Measurements from ENCODE around the gene STOML3. TPM values are rescaled to one million over a fixed set of nuclear protein-coding genes. Genes with fewer than 3 reads are reported as not detected.

Gene STOML3
- total and polyA plus RNA-seq, 2 of the 8 experiments (the other 6 are each of a cell fraction or from before 2014, with no cell fraction given) = 0.06 TPM; not detected in 1

GRCh38 chr13:39023316-39023715 is 32.7 kb upstream of the STOML3 start:
- Histone ChIP-seq H3K9ac (replicated peaks in 1 of 4; ENCODE audit: extremely low read depth in 1 of 4, low read depth in 3 of 4, low read length in 3 of 4) (no peak overlapping the region; a peak in 1 of 7 replicates), H3K18ac (ENCODE audit: extremely low read depth, low read length) (no peak overlapping the region), H3K4me3 (ENCODE audit: extremely low read depth in 1 of 4, insufficient read depth in 2 of 4, low read depth in 3 of 4, low read length in 4 of 4) (peak overlapping the region in 1 of 4 experiments; percentile 30; a peak in 3 of 8 replicates), H3K4ac (replicated peaks; ENCODE audit: insufficient read length, low read depth, low read length) (no peak overlapping the region), H3K14ac (ENCODE audit: insufficient read length) (no peak overlapping the region), H4K20me1 (replicated peaks in 1 of 2; ENCODE audit: control insufficient read depth in 1 of 2, insufficient read depth in 2 of 2, low read length in 2 of 2) (no peaks in the 10 kb centered on the region), H2BK120ac (replicated peaks; ENCODE audit: low read depth, low read length) (no peak overlapping the region), H4K8ac (ENCODE audit: extremely low read depth, insufficient read depth, low read length) (no peak overlapping the region), H3K27ac (ENCODE audit: low read depth, low read length) (peak overlapping the region; percentile 82), H2AFZ (ENCODE audit: low read length) (no peak overlapping the region), H3K79me1 (ENCODE audit: low read depth, low read length) (no peaks in the 10 kb centered on the region), H3K23ac (ENCODE audit: insufficient read length) (no peak overlapping the region), H3K79me2 (ENCODE audit: control insufficient read depth in 1 of 2, insufficient read depth in 2 of 2, low read length in 2 of 2) (peaks cover 0 to 21% of the 10 kb centered on the region in 2 experiments; a peak in 1 of 4 replicates), H2BK20ac (ENCODE audit: low read length) (no peak overlapping the region), H2BK5ac (ENCODE audit: low read depth, low read length) (peak overlapping the region; percentile 60), H2BK12ac (ENCODE audit: low read depth, low read length) (peak overlapping the region; percentile 89; the same call in 1 of the 2 replicates), H3K4me1 (replicated peaks in 1 of 4; ENCODE audit: control insufficient read depth in 3 of 4, insufficient read depth in 4 of 4, low read length in 3 of 4) (peaks cover 10 to 25% (median 17%) of the 10 kb centered on the region in 4 experiments; a peak in 5 of 7 replicates), H3K4me2 (ENCODE audit: insufficient read depth in 1 of 2, low read depth in 2 of 2, low read length in 2 of 2) (peak overlapping the region; percentile 52 to 56; a peak in 3 of 4 replicates), H4K91ac (replicated peaks; ENCODE audit: insufficient read length, low read length) (no peak overlapping the region), H3K56ac (replicated peaks; ENCODE audit: insufficient read length, low read depth, low read length) (no peak overlapping the region), H3K27me3 (replicated peaks in 1 of 4; ENCODE audit: control insufficient read depth in 3 of 4, extremely low read depth in 1 of 4, insufficient read depth in 3 of 4, low read length in 3 of 4) (no peaks in the 10 kb centered on the region), H2BK15ac (ENCODE audit: low read length) (no peak overlapping the region), H2AK5ac (ENCODE audit: low read depth, low read length) (no peak overlapping the region; the same call in 1 of the 2 replicates), H3K23me2 (ENCODE audit: low read depth, low read length) (no peaks in the 10 kb centered on the region), H4K5ac (ENCODE audit: insufficient read length, low read depth, low read length) (peak overlapping the region; percentile 28), H3K9me3 (ENCODE audit: insufficient read depth in 2 of 2, low read depth in 1 of 2, low read length in 1 of 2) (no peaks in the 10 kb centered on the region), H3K36me3 (ENCODE audit: control insufficient read depth in 2 of 4, insufficient read depth in 4 of 4, low read length in 3 of 4) (peaks cover 12 to 89% (median 34%) of the 10 kb centered on the region in 4 experiments)
- WGBS, 2 experiments (ENCODE audit: extremely low coverage in 1 of 2, insufficient coverage in 1 of 2, insufficient read length in 1 of 2, insufficient replicate concordance in 2 of 2, low coverage in 1 of 2, low lambda C conversion rate in 2 of 2, missing lambda C conversion rate in 1 of 2) = 45% methylated on average over 2 of the region's 2 CpGs; no CpG with 5 or more reads in 1 of the 2 experiments
- ChIA-PET POLR2A (ENCODE audit: partially characterized antibody) (interaction anchor here (1.8 to 8.0 kb wide), 3 partner anchors 8 to 15 kb away, joined by 7 to 73 read pairs (median 29); partner anchors contain the start of genes NHLRC3 and PROSER1), CTCF (ENCODE audit: partially characterized antibody) (interaction anchor here (1.6 to 1.7 kb wide), 3 partner anchors 9 to 12 kb away, joined by 4 to 7 read pairs (median 7); no protein-coding TSS in a partner anchor)
- FAIRE-seq = peak; percentile 91
- DNase-seq (ENCODE audit: low read depth in 1 of 2, low spot score in 2 of 2) = no peak
- no peak for TF ChIP-seq SIN3A (conservative IDR thresholded peaks at IDR 0.05 in 1 of 2, IDR thresholded peaks at IDR 0.05 in 1 of 2; ENCODE audit: low read depth in 1 of 2, low read length in 2 of 2)
- no peak for TF ChIP-seq GABPA (IDR thresholded peaks at IDR 0.05; ENCODE audit: borderline replicate concordance, insufficient read depth, low read length)
- TF ChIP-seq SP1 (IDR thresholded peaks at IDR 0.05; ENCODE audit: low read depth, low read length) = peak; percentile 66; the same call in 1 of the 2 replicates
- no peak for TF ChIP-seq RAD21 (IDR thresholded peaks at IDR 0.05 in 1 of 2, conservative IDR thresholded peaks at IDR 0.05 in 1 of 2; ENCODE audit: low read depth in 2 of 2, low read length in 2 of 2)
- no peak for TF ChIP-seq CBX5 (IDR thresholded peaks at IDR 0.05; ENCODE audit: low read depth, low read length)
- no peak for TF ChIP-seq SUZ12 (IDR thresholded peaks at IDR 0.05; ENCODE audit: low read length)
- TF ChIP-seq JUN (IDR thresholded peaks at IDR 0.05; ENCODE audit: low read depth, low read length) = no peak
- TF ChIP-seq POLR2A (IDR thresholded peaks at IDR 0.05; ENCODE audit: control extremely low read depth in 1 of 2, low read depth in 2 of 2, low read length in 2 of 2) = no peak; a peak in 1 of 3 replicates
- no peak for TF ChIP-seq POLR2AphosphoS5 (IDR thresholded peaks at IDR 0.05; ENCODE audit: low read depth, low read length)
- TF ChIP-seq ZNF274 (IDR thresholded peaks at IDR 0.05; ENCODE audit: borderline replicate concordance, extremely low read depth, low read length) = no peak
- no peak for TF ChIP-seq SIRT6 (IDR thresholded peaks at IDR 0.05; ENCODE audit: low read length)
- no peak for TF ChIP-seq KDM1A (IDR thresholded peaks at IDR 0.05; ENCODE audit: borderline replicate concordance, low read length)
